Measurements from ENCODE around the gene PPP1R3F. TPM values are rescaled to one million over a fixed set of nuclear protein-coding genes. Genes with fewer than 3 reads are reported as not detected.

PPP1R3F gene
- total RNA-seq, 1 donor, result 5.6 TPM

- TF ChIP-seq, protein P1, sequence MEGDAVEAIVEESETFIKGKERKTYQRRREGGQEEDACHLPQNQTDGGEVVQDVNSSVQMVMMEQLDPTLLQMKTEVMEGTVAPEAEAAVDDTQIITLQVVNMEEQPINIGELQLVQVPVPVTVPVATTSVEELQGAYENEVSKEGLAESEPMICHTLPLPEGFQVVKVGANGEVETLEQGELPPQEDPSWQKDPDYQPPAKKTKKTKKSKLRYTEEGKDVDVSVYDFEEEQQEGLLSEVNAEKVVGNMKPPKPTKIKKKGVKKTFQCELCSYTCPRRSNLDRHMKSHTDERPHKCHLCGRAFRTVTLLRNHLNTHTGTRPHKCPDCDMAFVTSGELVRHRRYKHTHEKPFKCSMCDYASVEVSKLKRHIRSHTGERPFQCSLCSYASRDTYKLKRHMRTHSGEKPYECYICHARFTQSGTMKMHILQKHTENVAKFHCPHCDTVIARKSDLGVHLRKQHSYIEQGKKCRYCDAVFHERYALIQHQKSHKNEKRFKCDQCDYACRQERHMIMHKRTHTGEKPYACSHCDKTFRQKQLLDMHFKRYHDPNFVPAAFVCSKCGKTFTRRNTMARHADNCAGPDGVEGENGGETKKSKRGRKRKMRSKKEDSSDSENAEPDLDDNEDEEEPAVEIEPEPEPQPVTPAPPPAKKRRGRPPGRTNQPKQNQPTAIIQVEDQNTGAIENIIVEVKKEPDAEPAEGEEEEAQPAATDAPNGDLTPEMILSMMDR (IDR thresholded peaks at IDR 0.05; ENCODE audit: insufficient read depth, low read depth, low read length), result no peak
- H3K4me3 ChIP-seq (ENCODE audit: low read depth, low read length), result no peak overlapping the region
- DNase-seq (ENCODE audit: low read depth), result no peak
Observed at GRCh38 chrX:49277535-49277830, 7.9 kb downstream of the PPP1R3F start.

GRCh38 chrX:49278081-49278480, 8.5 kb downstream of the PPP1R3F start:
- TF ChIP-seq, protein P1 (IDR thresholded peaks at IDR 0.05; ENCODE audit: insufficient read depth, low read depth, low read length), result no peak
- no peak for DNase-seq (ENCODE audit: low read depth)
- no peak overlapping the region for H3K4me3 ChIP-seq (ENCODE audit: low read depth, low read length)

- DNase-seq (ENCODE audit: low read depth), result peak; percentile 30
- TF ChIP-seq, protein P1 (IDR thresholded peaks at IDR 0.05; ENCODE audit: insufficient read depth, low read depth, low read length), result peak; percentile 28
- no peak overlapping the region for H3K4me3 ChIP-seq (ENCODE audit: low read depth, low read length)
Observed at GRCh38 chrX:49282647-49283011, 13.0 kb downstream of the PPP1R3F start.

DNA sequence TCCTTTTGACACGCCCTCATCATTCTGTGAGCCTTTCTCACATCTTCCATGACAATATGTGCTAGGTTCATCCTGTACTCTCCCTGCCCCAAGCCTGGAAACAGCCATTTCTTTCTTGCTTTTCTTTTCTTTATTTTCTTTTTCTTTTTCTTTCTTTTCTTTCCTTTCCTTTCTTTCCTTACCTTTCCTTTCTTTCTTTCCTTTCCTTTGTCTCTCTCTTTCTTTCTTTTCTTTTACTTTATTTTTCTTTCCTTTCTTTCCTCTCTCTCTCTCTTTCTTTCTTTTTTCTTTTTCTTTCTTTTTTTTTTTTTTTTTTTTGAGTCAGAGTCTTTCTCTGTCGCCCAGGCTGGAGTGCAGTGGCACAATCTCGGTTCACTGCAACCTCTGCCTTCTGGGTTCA, 14.6 kb downstream of the PPP1R3F start:
- TF ChIP-seq, protein P1 (IDR thresholded peaks at IDR 0.05; ENCODE audit: insufficient read depth, low read depth, low read length), result no peak
- no peak for DNase-seq (ENCODE audit: low read depth)
- H3K4me3 ChIP-seq (ENCODE audit: low read depth, low read length), result no peak overlapping the region

DNA sequence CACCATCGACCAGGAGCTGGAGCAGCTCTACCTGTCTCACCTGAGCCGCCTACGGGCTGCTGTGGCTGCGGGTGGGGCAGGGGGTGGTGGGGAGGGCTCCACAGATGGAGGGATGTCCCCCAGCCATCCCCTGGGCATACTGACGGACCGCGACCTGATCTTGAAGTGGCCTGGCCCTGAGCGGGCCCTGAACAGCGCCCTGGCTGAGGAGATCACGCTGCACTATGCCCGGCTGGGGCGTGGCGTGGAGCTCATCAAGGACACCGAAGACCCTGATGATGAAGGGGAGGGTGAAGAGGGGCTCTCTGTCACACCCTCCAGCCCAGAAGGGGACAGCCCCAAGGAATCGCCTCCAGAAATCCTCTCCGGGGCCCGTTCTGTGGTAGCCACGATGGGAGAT, 16.5 kb downstream of the PPP1R3F start:
- H3K4me3 ChIP-seq (ENCODE audit: low read depth, low read length), result no peak overlapping the region
- DNase-seq (ENCODE audit: low read depth), result no peak
- TF ChIP-seq, protein P1 (IDR thresholded peaks at IDR 0.05; ENCODE audit: insufficient read depth, low read depth, low read length), result no peak

DNA sequence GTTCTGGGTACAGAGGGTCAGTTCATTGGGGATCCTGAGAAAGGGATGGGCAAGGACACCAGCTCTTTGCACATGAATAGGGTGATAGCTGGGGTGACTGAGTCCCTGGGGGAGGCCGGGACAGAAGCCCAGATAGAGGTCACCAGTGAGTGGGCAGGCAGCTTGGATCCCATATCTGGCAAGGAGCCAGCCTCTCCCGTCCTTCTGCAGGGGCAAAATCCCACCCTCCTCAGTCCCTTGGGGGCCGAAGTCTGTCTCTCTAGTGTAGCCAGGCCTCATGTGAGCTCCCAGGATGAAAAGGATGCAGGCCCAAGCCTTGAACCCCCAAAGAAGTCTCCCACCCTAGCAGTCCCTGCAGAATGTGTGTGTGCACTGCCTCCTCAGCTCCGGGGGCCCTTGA, 17.0 kb downstream of the PPP1R3F start:
- no peak for DNase-seq (ENCODE audit: low read depth)
- H3K4me3 ChIP-seq (ENCODE audit: low read depth, low read length), result no peak overlapping the region
- TF ChIP-seq, protein P1 (IDR thresholded peaks at IDR 0.05; ENCODE audit: insufficient read depth, low read depth, low read length), result no peak

- H3K4me3 ChIP-seq (ENCODE audit: low read depth, low read length), result no peak overlapping the region
- TF ChIP-seq, protein P1 (IDR thresholded peaks at IDR 0.05; ENCODE audit: insufficient read depth, low read depth, low read length), result no peak
- no peak for DNase-seq (ENCODE audit: low read depth)
Observed at GRCh38 chrX:49287665-49288064, 18.1 kb downstream of the PPP1R3F start.

Data from fibroblast of villous mesenchyme (primary cell).